HepG2 (cell line): ENCODE measurements around the gene C13orf46. TPM values are rescaled to one million over a fixed set of nuclear protein-coding genes. Genes with fewer than 3 reads are reported as not detected.

Source experiments
- ATAC-seq: fragments of 200-7000 bp; cut with Tn5 transposase; 3 replicates; pipeline ENCODE4 v1.9.1; 2020; ENCODE audit warnings: mild to moderate bottlenecking, moderate library complexity
- BruUV-seq: library from RNA; stranded (reverse); fragments of 400-500 nt; replicated peaks from 2 replicates; lab custom pipeline; 2021; lab: Mats Ljungman, UMichigan
- CTCF ChIA-PET: fragments of 300-600 bp; formaldehyde crosslinking; extraction: SDS; loops from one replicate; lab custom pipeline; 2021; ENCODE audit warnings: low total read pairs, inconsistent platforms, low intra/inter-chr PET ratio; lab: Yijun Ruan, JAX
- POLR2A ChIA-PET: fragments of 350-600 bp; sonication (Branson Sonifier 250); formaldehyde crosslinking; loops from one replicate; lab custom pipeline; 2020; ENCODE audit warnings: antibody characterized with exemption, inconsistent platforms; lab: Yijun Ruan, JAX
- DNase-seq: peaks from one replicate; pipeline ENCODE4 v3.0.0-alpha.2; 2015; ENCODE audit warnings: low spot score
- FAIRE-seq: peaks from 3 replicates; lab custom pipeline; 2011; peaks lifted over from hg19 to GRCh38; lab: Jason Lieb, UNC
- H2AFZ ChIP-seq: one replicate; pipeline ENCODE4 v1.6.1; 2011; ENCODE audit warnings: low read length, inconsistent platforms
- H3K27ac ChIP-seq: fragments of 300-600 bp; 3 replicates; pipeline ENCODE4 v1.8.0; 2011; ENCODE audit warnings: mixed run types, mild to moderate bottlenecking, mixed read lengths, low read length, inconsistent platforms; ENCODE audit not compliant: insufficient read depth; ENCODE audit errors: extremely low read length
- H3K27me3 ChIP-seq, 2 experiments: fragments of 200-600 bp in 1 of 2; 2 replicates in 1 of 2; 3 replicates in 1 of 2; pipeline versions ENCODE4 v1.6.0 to v1.8.0; 2011; ENCODE audit warnings: low read length in 2 of 2, mild to moderate bottlenecking in 2 of 2, moderate library complexity in 2 of 2, inconsistent platforms in 1 of 2; ENCODE audit not compliant: insufficient read depth in 2 of 2, control insufficient read depth in 1 of 2
- H3K36me3 ChIP-seq, 2 experiments: fragments of 200-600 bp in 1 of 2; replicated peaks in 1 of 2; 2 replicates in 1 of 2; 3 replicates in 1 of 2; pipeline versions ENCODE4 v1.5.1 to v1.8.0; 2011; ENCODE audit warnings: low read length in 2 of 2, inconsistent platforms in 1 of 2; ENCODE audit not compliant: insufficient read depth in 2 of 2, control insufficient read depth in 1 of 2
- H3K4me1 ChIP-seq: 2 replicates; pipeline ENCODE4 v1.5.1; 2012; ENCODE audit warnings: low read length, inconsistent platforms; ENCODE audit not compliant: insufficient read depth
- H3K4me2 ChIP-seq: 2 replicates; pipeline ENCODE4 v1.6.0; 2011; ENCODE audit warnings: low read depth, low read length, inconsistent platforms
- H3K4me3 ChIP-seq, 3 experiments: fragments of 200-600 bp in 1 of 3; sonication (generic), shearing (Covaris generic) in 1 of 3; replicated peaks in 1 of 3; 2 replicates each; pipeline ENCODE4 v1.5.1; 2011 to 2016; ENCODE audit warnings: low read length in 3 of 3, inconsistent platforms in 2 of 3, low read depth in 2 of 3, mild to moderate bottlenecking in 2 of 3, control low read depth in 1 of 3, mixed read lengths in 1 of 3; ENCODE audit not compliant: insufficient read depth in 1 of 3
- H3K79me2 ChIP-seq: one replicate; pipeline ENCODE4 v1.6.1; 2011; ENCODE audit warnings: low read length, inconsistent platforms; ENCODE audit not compliant: insufficient read depth
- H3K9ac ChIP-seq: 2 replicates; pipeline ENCODE4 v1.6.0; 2011; ENCODE audit warnings: mild to moderate bottlenecking, low read depth, low read length, inconsistent platforms; ENCODE audit not compliant: insufficient read depth
- H3K9me3 ChIP-seq: 2 replicates; pipeline ENCODE4 v1.5.1; 2012; ENCODE audit warnings: mild to moderate bottlenecking, low read length
- H4K20me1 ChIP-seq: 2 replicates; pipeline ENCODE4 v1.6.0; 2011; ENCODE audit warnings: inconsistent platforms, mild to moderate bottlenecking, low read length, moderate library complexity; ENCODE audit not compliant: insufficient read depth
- BRF2 ChIP-seq: sonication (generic); formaldehyde crosslinking; IDR thresholded peaks from 2 replicates; pipeline ENCODE4 v1.8.1; 2022; ENCODE audit warnings: mild to moderate bottlenecking, missing genetic modification reagents
- CEBPB ChIP-seq: IDR thresholded peaks from 2 replicates; pipeline ENCODE4 v1.6.1; 2011; ENCODE audit warnings: low read depth, low read length, improper control_type of control experiment, borderline replicate concordance
- CTCF ChIP-seq: sonication (generic); formaldehyde crosslinking; IDR thresholded peaks from 2 replicates; pipeline ENCODE4 v1.5.0; 2020; ENCODE audit warnings: mild to moderate bottlenecking, missing genetic modification reagents, moderate library complexity
- DPF2 ChIP-seq: sonication (generic); formaldehyde crosslinking; IDR thresholded peaks from 2 replicates; pipeline ENCODE4 v1.4.0; 2020; ENCODE audit warnings: mild to moderate bottlenecking, low read depth, missing genetic modification reagents, borderline replicate concordance
- ELK4 ChIP-seq: sonication (generic); formaldehyde crosslinking; IDR thresholded peaks from 2 replicates; pipeline ENCODE4 v1.9.0; 2021; ENCODE audit warnings: missing genetic modification reagents, borderline replicate concordance
- KMT2B ChIP-seq: IDR thresholded peaks from 2 replicates; pipeline ENCODE4 v1.6.1; 2016; ENCODE audit warnings: missing genetic modification reagents, missing compliant biosample characterization
- PLRG1 ChIP-seq: fragments of 450-650 bp; conservative IDR thresholded peaks from 2 replicates; pipeline ENCODE4 v1.6.1; 2016
- RCOR2 ChIP-seq: IDR thresholded peaks from 2 replicates; pipeline ENCODE4 v1.6.1; 2016; ENCODE audit warnings: missing biosample characterization, missing genetic modification reagents
- SIX4 ChIP-seq: sonication (generic); formaldehyde crosslinking; IDR thresholded peaks from 2 replicates; pipeline ENCODE4 v1.4.0; 2020; ENCODE audit warnings: missing genetic modification reagents
- SUZ12 ChIP-seq: fragments of 150-350 bp; IDR thresholded peaks from 2 replicates; pipeline ENCODE4 v1.6.1; 2014; ENCODE audit warnings: low read depth, low read length
- TEAD2 ChIP-seq: sonication (generic); formaldehyde crosslinking; IDR thresholded peaks from 2 replicates; pipeline ENCODE4 v1.9.0; 2021; ENCODE audit warnings: missing genetic modification reagents
- ZNF230 ChIP-seq: sonication (generic); formaldehyde crosslinking; IDR thresholded peaks from 2 replicates; pipeline ENCODE4 v1.4.0; 2020; ENCODE audit warnings: mild to moderate bottlenecking, missing genetic modification reagents
- ZNF354B ChIP-seq: sonication (generic); formaldehyde crosslinking; IDR thresholded peaks from 2 replicates; pipeline ENCODE4 v1.8.0; 2022; ENCODE audit warnings: mild to moderate bottlenecking, missing genetic modification reagents
- ZNF75D ChIP-seq: sonication (generic); formaldehyde crosslinking; IDR thresholded peaks from 2 replicates; pipeline ENCODE4 v1.8.1; 2023; ENCODE audit warnings: missing genetic modification reagents, mild to moderate bottlenecking, borderline replicate concordance
- WGBS: methylation state at CpG from one replicate; pipeline ENCODE4 v1.1.6; 2017; ENCODE audit warnings: low lambda C conversion rate; 5-methylcytosine and 5-hydroxymethylcytosine counted together
- in situ Hi-C: cut with HindIII; loops from 2 replicates; pipeline ENCODE4 v1.10.0; 2017; ENCODE audit warnings: low pct_unique_long_range_greater_than_20kb; ENCODE audit not compliant: extremely low pct_ligation_motif_present
- intact Hi-C: fragments of 100-400 bp; cut with micrococcal nuclease; formaldehyde crosslinking; loops from one replicate; pipeline ENCODE4 v1.10.0; 2022; ENCODE audit not compliant: unreplicated experiment
- polyA plus RNA-seq, 8 experiments: library from polyadenylated mRNA; depleted of rRNA in 3 of 8; stranded (reverse) in 7 of 8; unstranded in 1 of 8; fragments of >200 nt; fragmentation: Illumina TruSeq in 4 of 8; extraction: Trizol in 4 of 8; gene quantifications; 2 replicates each; pipeline versions ENCODE4 v1.2.1 to v1.2.3, GENCODE V29; 2011 to 2016; ENCODE audit warnings: low read depth in 4 of 8, missing spikeins in 1 of 8, mixed read lengths in 1 of 8; ENCODE audit not compliant: insufficient read depth in 1 of 8
- total RNA-seq, 5 experiments: library from RNA; depleted of rRNA; stranded (reverse); fragments of >200 nt; fragmentation: Illumina TruSeq; extraction: Trizol; gene quantifications; 2 replicates each; pipeline ENCODE4 v1.2.3, GENCODE V29; 2016; ENCODE audit warnings: low read depth in 1 of 5

C13orf46 gene
- total and polyA plus RNA-seq, 2 of the 13 experiments (the other 11 are each of a cell fraction or from before 2014, with no cell fraction given) = 0.01 TPM; not detected in 1

- in situ Hi-C loops = no loop called here
- 29% methylated on average over 6 of the region's 42 CpGs for WGBS
- Histone ChIP-seq H3K27me3 (peaks cover 4 to 13% of the 10 kb centered on the region in 2 experiments; a peak in 3 of 5 replicates), H2AFZ (no peak overlapping the region), H3K36me3 (no peaks in the 10 kb centered on the region), H3K27ac (no peak overlapping the region), H3K4me2 (no peak overlapping the region), H3K9me3 (no peaks in the 10 kb centered on the region), H3K4me1 (peaks cover 5% of the 10 kb centered on the region; the same call in 1 of the 2 replicates), H3K4me3 (no peak overlapping the region), H4K20me1 (no peaks in the 10 kb centered on the region), H3K79me2 (no peaks in the 10 kb centered on the region), H3K9ac (no peak overlapping the region)
- no peak for FAIRE-seq
- DNase-seq = no peak
- no peak for ATAC-seq
- ChIA-PET CTCF (no interaction called here), POLR2A (no interaction called here)
- BruUV-seq = no TSS peak
- TF ChIP-seq ZNF354B (CRISPR knock-in tag) (no peak), CTCF (CRISPR knock-in tag) (no peak), SIX4 (CRISPR knock-in tag) (no peak), SUZ12 (no peak), ZNF75D (CRISPR knock-in tag) (no peak), BRF2 (CRISPR knock-in tag) (no peak), PLRG1 (no peak), KMT2B (CRISPR knock-in tag) (no peak), ZNF230 (CRISPR knock-in tag) (no peak), DPF2 (CRISPR knock-in tag) (no peak), RCOR2 (CRISPR knock-in tag) (no peak), CEBPB (no peak), TEAD2 (CRISPR knock-in tag) (no peak), ELK4 (CRISPR knock-in tag) (no peak)
- intact Hi-C loops = no loop called here
These were observed 21.5 kb downstream of the C13orf46 start for GRCh38 chr13:113952151-113952982.
